Hematopoietic multipotent progenitor cell treated with erythropoietin and hydrocortisone succinate and interleukin-3 and kit ligand, for 17 days (in vitro differentiated cells): ENCODE measurements around the gene PLD1.
A peak's percentile ranks its signal among the peaks of the same experiment; 100 is the strongest.

Source experiments
- DNase-seq: peaks from one replicate; pipeline ENCODE4 v3.0.0-alpha.2; 2015; ENCODE audit warnings: low spot score

The PLD1 gene

GRCh38 chr3:171838218-171838720 lies 28.0 kb upstream of the PLD1 start:
- no peak for DNase-seq

- DNase-seq = no peak
Observed at GRCh38 chr3:171837698-171838097, 27.4 kb upstream of the PLD1 start.

GRCh38 chr3:171836855-171837254 lies 26.6 kb upstream of the PLD1 start:
- DNase-seq = no peak

- no peak for DNase-seq
Observed at GRCh38 chr3:171835613-171836012, 25.3 kb upstream of the PLD1 start.

- no peak for DNase-seq
Observed at GRCh38 chr3:171835116-171835515, 24.8 kb upstream of the PLD1 start.

- DNase-seq = no peak
Observed at GRCh38 chr3:171834461-171834801, 24.1 kb upstream of the PLD1 start.

- peak; percentile 7 for DNase-seq
Observed at GRCh38 chr3:171833789-171834460, 23.6 kb upstream of the PLD1 start.

GRCh38 chr3:171832989-171833388 lies 22.7 kb upstream of the PLD1 start:
- DNase-seq = no peak

GRCh38 chr3:171831936-171832335 lies 21.7 kb upstream of the PLD1 start:
- no peak for DNase-seq

- no peak for DNase-seq
Observed at GRCh38 chr3:171830518-171830875, 20.2 kb upstream of the PLD1 start.

GRCh38 chr3:171829841-171830517 lies 19.7 kb upstream of the PLD1 start:
- DNase-seq = no peak

GRCh38 chr3:171828902-171829770 lies 18.9 kb upstream of the PLD1 start:
- DNase-seq = no peak

GRCh38 chr3:171827836-171828458 lies 17.7 kb upstream of the PLD1 start:
- no peak for DNase-seq

- DNase-seq = no peak
Observed at GRCh38 chr3:171827385-171827784, 17.1 kb upstream of the PLD1 start.

- no peak for DNase-seq
Observed at GRCh38 chr3:171825222-171825828, 15.0 kb upstream of the PLD1 start.

GRCh38 chr3:171824824-171825221 lies 14.5 kb upstream of the PLD1 start:
- no peak for DNase-seq

- DNase-seq = no peak
Observed at GRCh38 chr3:171824116-171824515, 13.8 kb upstream of the PLD1 start.

GRCh38 chr3:171822431-171823106 lies 12.3 kb upstream of the PLD1 start:
- DNase-seq = no peak

- no peak for DNase-seq
Observed at GRCh38 chr3:171821778-171822358, 11.6 kb upstream of the PLD1 start.

- DNase-seq = no peak
Observed at GRCh38 chr3:171821044-171821443, 10.8 kb upstream of the PLD1 start.
